Fibroblast of peridontal ligament (primary cell): ENCODE results near the gene CREB5.

Experiments used
- DNase-seq: peaks from one replicate; pipeline ENCODE4 v3.0.0-alpha.2; 2010; ENCODE audit errors: extremely low read depth

CREB5 gene

GRCh38 chr7:28516390-28517172 is 104.3 kb downstream of the CREB5 start:
- DNase-seq: no peak

- no peak for DNase-seq
Measured at GRCh38 chr7:28517206-28517605, 104.9 kb downstream of the CREB5 start.

- DNase-seq: no peak
Measured at GRCh38 chr7:28517606-28518005, 105.3 kb downstream of the CREB5 start.

GRCh38 chr7:28520074-28521015 is 108.0 kb downstream of the CREB5 start:
- no peak for DNase-seq

- no peak for DNase-seq
Measured at GRCh38 chr7:28524978-28525377, 112.7 kb downstream of the CREB5 start.

- no peak for DNase-seq
Measured at GRCh38 chr7:28528899-28529298, 116.6 kb downstream of the CREB5 start.

GRCh38 chr7:28529755-28530154 is 117.4 kb downstream of the CREB5 start:
- no peak for DNase-seq

GRCh38 chr7:28530175-28530802 is 118.0 kb downstream of the CREB5 start:
- no peak for DNase-seq

GRCh38 chr7:28530803-28531175 is 118.5 kb downstream of the CREB5 start:
- DNase-seq: no peak

- no peak for DNase-seq
Measured at GRCh38 chr7:28531291-28531690, 119.0 kb downstream of the CREB5 start.

GRCh38 chr7:28532181-28532580 is 119.9 kb downstream of the CREB5 start:
- DNase-seq: no peak

GRCh38 chr7:28533267-28533666 is 120.9 kb downstream of the CREB5 start:
- no peak for DNase-seq

GRCh38 chr7:28533731-28534531 is 121.6 kb downstream of the CREB5 start:
- no peak for DNase-seq

GRCh38 chr7:28536259-28536658 is 123.9 kb downstream of the CREB5 start:
- DNase-seq: no peak

GRCh38 chr7:28539289-28539981 is 127.1 kb downstream of the CREB5 start:
- no peak for DNase-seq

- no peak for DNase-seq
Measured at GRCh38 chr7:28542410-28542809, 130.1 kb downstream of the CREB5 start.

- DNase-seq: no peak
Measured at GRCh38 chr7:28544453-28545117, 132.3 kb downstream of the CREB5 start.

- DNase-seq: no peak
Measured at GRCh38 chr7:28546067-28546466, 133.7 kb downstream of the CREB5 start.

GRCh38 chr7:28547115-28547514 is 134.8 kb downstream of the CREB5 start:
- DNase-seq: no peak

- no peak for DNase-seq
Measured at GRCh38 chr7:28548416-28548815, 136.1 kb downstream of the CREB5 start.
